ENCODE data around the gene CTNNA1.

- TF ChIP-seq CTCF (IDR thresholded peaks at IDR 0.05 in 4 of 5, conservative IDR thresholded peaks at IDR 0.05 in 1 of 5) (no peak), POLR2A (IDR thresholded peaks at IDR 0.05) (no peak)
These were observed 189.6 kb downstream of the CTNNA1 start for GRCh38 chr5:138942861-138943260.
